GM12878 (cell line): ENCODE measurements around the gene CCR7.

ENCODE experiments used
- CBX3 ChIP-seq: fragments of 200-600 bp; sonication (generic); IDR thresholded peaks from 2 replicates; pipeline ENCODE4 v1.6.1; 2016; ENCODE audit warnings: low read depth, borderline replicate concordance
- CBX5 ChIP-seq: sonication (generic); IDR thresholded peaks from 2 replicates; pipeline ENCODE4 v1.6.1; 2016; ENCODE audit warnings: low read depth, moderate library complexity, mild to moderate bottlenecking, inconsistent platforms
- NFIC ChIP-seq: IDR thresholded peaks from 2 replicates; pipeline ENCODE4 v1.6.1; 2012; ENCODE audit warnings: low read depth, mild to moderate bottlenecking, inconsistent platforms, low read length, moderate library complexity
- POLR2AphosphoS5 ChIP-seq: IDR thresholded peaks from 2 replicates; pipeline ENCODE4 v1.6.1; 2011; ENCODE audit warnings: mild to moderate bottlenecking, low read length, inconsistent platforms
- POU2F2 ChIP-seq: IDR thresholded peaks from 3 replicates; pipeline ENCODE4 v1.6.1; 2011; ENCODE audit warnings: low read depth, mild to moderate bottlenecking, low read length, borderline replicate concordance
- RB1 ChIP-seq: fragments of 450-650 bp; formaldehyde crosslinking; IDR thresholded peaks from 2 replicates; pipeline ENCODE4 v1.6.1; 2017; ENCODE audit warnings: mild to moderate bottlenecking, borderline replicate concordance
- RFX5 ChIP-seq: IDR thresholded peaks from 2 replicates; pipeline ENCODE4 v1.6.1; 2011; ENCODE audit warnings: low read depth, low read length, improper control_type of control experiment
- YBX1 ChIP-seq: fragments of 450-650 bp; IDR thresholded peaks from 2 replicates; pipeline ENCODE4 v1.6.1; 2016; ENCODE audit warnings: antibody characterized with exemption
- YY1 ChIP-seq: IDR thresholded peaks from 2 replicates; pipeline ENCODE4 v1.6.1; 2011; ENCODE audit warnings: low read depth, mild to moderate bottlenecking, low read length
- ZBTB4 ChIP-seq: fragments of 450-650 bp; formaldehyde crosslinking; IDR thresholded peaks from 2 replicates; pipeline ENCODE4 v1.4.0; 2022; ENCODE audit warnings: mild to moderate bottlenecking, moderate library complexity
- TF ChIP-seq, protein P1 (sequence below), 3 experiments: IDR thresholded peaks in 2 of 3; conservative IDR thresholded peaks in 1 of 3; 2 replicates each; pipeline ENCODE4 v1.5.1; 2011; ENCODE audit warnings: low read depth in 3 of 3, low read length in 3 of 3, mild to moderate bottlenecking in 3 of 3, control low read depth in 2 of 3, moderate library complexity in 2 of 3, inconsistent platforms in 1 of 3, mixed read lengths in 1 of 3; ENCODE audit not compliant: control insufficient read depth in 2 of 3, insufficient read depth in 1 of 3; ENCODE audit errors: extremely low read depth in 1 of 3
- TF ChIP-seq, protein P2 (sequence below): fragments of 450-650 bp; IDR thresholded peaks from 2 replicates; pipeline ENCODE4 v1.6.1; 2014; ENCODE audit warnings: mild to moderate bottlenecking

DNA sequence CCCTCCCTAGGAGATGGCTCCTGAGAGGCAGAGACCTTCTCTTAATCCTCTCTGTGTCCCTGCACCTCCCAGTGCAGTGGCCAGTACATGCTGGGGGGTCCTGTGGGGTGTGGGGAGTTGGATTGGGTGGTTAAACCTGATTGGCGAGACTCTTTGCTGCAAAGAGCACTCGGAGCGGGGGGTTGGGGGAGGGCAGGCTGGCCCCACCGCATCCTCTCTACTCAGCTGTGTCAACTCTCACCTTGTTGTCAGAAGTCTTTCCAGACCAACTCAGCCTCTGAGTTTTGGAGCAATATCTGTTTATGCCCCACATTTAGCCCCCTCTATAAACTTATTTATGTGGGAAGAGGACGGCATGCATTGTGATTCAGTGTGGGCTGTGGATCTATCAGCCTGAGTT, 42.4 kb upstream of the CCR7 start:
- TF ChIP-seq CBX5, result no peak
- TF ChIP-seq, protein P1, sequence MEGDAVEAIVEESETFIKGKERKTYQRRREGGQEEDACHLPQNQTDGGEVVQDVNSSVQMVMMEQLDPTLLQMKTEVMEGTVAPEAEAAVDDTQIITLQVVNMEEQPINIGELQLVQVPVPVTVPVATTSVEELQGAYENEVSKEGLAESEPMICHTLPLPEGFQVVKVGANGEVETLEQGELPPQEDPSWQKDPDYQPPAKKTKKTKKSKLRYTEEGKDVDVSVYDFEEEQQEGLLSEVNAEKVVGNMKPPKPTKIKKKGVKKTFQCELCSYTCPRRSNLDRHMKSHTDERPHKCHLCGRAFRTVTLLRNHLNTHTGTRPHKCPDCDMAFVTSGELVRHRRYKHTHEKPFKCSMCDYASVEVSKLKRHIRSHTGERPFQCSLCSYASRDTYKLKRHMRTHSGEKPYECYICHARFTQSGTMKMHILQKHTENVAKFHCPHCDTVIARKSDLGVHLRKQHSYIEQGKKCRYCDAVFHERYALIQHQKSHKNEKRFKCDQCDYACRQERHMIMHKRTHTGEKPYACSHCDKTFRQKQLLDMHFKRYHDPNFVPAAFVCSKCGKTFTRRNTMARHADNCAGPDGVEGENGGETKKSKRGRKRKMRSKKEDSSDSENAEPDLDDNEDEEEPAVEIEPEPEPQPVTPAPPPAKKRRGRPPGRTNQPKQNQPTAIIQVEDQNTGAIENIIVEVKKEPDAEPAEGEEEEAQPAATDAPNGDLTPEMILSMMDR (IDR thresholded peaks at IDR 0.05 in 2 of 3, conservative IDR thresholded peaks at IDR 0.05 in 1 of 3; ENCODE audit: control insufficient read depth in 2 of 3, extremely low read depth in 1 of 3, insufficient read depth in 1 of 3, low read depth in 3 of 3, low read length in 3 of 3), result no peak
- no peak for TF ChIP-seq POLR2AphosphoS5
- no peak for TF ChIP-seq NFIC
- no peak for TF ChIP-seq ZBTB4 (CRISPR knock-in tag)
- TF ChIP-seq YBX1, result no peak
- TF ChIP-seq YY1, result no peak
- TF ChIP-seq RFX5, result no peak
- no peak for TF ChIP-seq CBX3
- TF ChIP-seq, protein P2, sequence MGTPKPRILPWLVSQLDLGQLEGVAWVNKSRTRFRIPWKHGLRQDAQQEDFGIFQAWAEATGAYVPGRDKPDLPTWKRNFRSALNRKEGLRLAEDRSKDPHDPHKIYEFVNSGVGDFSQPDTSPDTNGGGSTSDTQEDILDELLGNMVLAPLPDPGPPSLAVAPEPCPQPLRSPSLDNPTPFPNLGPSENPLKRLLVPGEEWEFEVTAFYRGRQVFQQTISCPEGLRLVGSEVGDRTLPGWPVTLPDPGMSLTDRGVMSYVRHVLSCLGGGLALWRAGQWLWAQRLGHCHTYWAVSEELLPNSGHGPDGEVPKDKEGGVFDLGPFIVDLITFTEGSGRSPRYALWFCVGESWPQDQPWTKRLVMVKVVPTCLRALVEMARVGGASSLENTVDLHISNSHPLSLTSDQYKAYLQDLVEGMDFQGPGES, result no peak
- TF ChIP-seq RB1, result no peak
- no peak for TF ChIP-seq POU2F2
